SU-DHL-6 (cell line): ENCODE results near the gene ERN2.

ENCODE experiments used
- H2AFZ ChIP-seq: fragments of 200-600 bp; sonication (generic); 2 replicates; pipeline ENCODE4 v1.6.1; 2014; ENCODE audit warnings: low read depth, mild to moderate bottlenecking, moderate library complexity, mixed read lengths, antibody characterized with exemption, low read length; ENCODE audit not compliant: severe bottlenecking
- H3F3A ChIP-seq: fragments of 200-600 bp; shearing (Covaris generic); 2 replicates; pipeline ENCODE4 v1.6.0; 2016; ENCODE audit warnings: antibody characterized with exemption, mild to moderate bottlenecking; ENCODE audit not compliant: insufficient read depth
- H3K27ac ChIP-seq: fragments of 200-600 bp; sonication (generic); 2 replicates; pipeline ENCODE4 v1.5.1; 2016; ENCODE audit warnings: low read depth, mild to moderate bottlenecking, low read length, moderate library complexity, mixed read lengths
- H3K27me3 ChIP-seq: fragments of 200-600 bp; sonication (generic), shearing (Covaris generic); 2 replicates; pipeline ENCODE4 v1.6.0; 2014; ENCODE audit warnings: mild to moderate bottlenecking, low read length
- H3K36me3 ChIP-seq: fragments of 200-600 bp; sonication (generic); 2 replicates; pipeline ENCODE4 v1.6.1; 2014; ENCODE audit warnings: mild to moderate bottlenecking, low read length, mixed read lengths
- H3K4me2 ChIP-seq: fragments of 300-600, 200-600 bp; shearing (Covaris generic), sonication (generic); 2 replicates; pipeline ENCODE4 v1.6.0; 2014; ENCODE audit warnings: low read length, low read depth, mild to moderate bottlenecking; ENCODE audit not compliant: poor library complexity, severe bottlenecking
- H3K4me3 ChIP-seq: fragments of 200-600 bp; sonication (generic); 2 replicates; pipeline ENCODE4 v1.5.1; 2014; ENCODE audit warnings: antibody characterized with exemption, low read length, mild to moderate bottlenecking, mixed read lengths; ENCODE audit not compliant: insufficient read depth, poor library complexity, severe bottlenecking
- H3K79me2 ChIP-seq: fragments of 200-600 bp; sonication (generic); 2 replicates; pipeline ENCODE4 v1.6.1; 2014; ENCODE audit warnings: mild to moderate bottlenecking, low read length, moderate library complexity; ENCODE audit not compliant: insufficient read depth
- H3K9ac ChIP-seq: fragments of 200-600 bp; sonication (generic); 2 replicates; pipeline ENCODE4 v1.7.0; 2014; ENCODE audit warnings: mild to moderate bottlenecking, low read length
- H3K9me2 ChIP-seq: fragments of 200-600 bp; sonication (generic); replicated peaks from 2 replicates; pipeline ENCODE4 v1.6.1; 2014; ENCODE audit warnings: low read length; ENCODE audit not compliant: insufficient read depth
- H3K9me3 ChIP-seq: fragments of 200-600 bp; sonication (generic); 2 replicates; pipeline ENCODE4 v1.6.1; 2014; ENCODE audit warnings: low read length, mixed read lengths; ENCODE audit not compliant: insufficient read depth
- H4K20me1 ChIP-seq: fragments of 200-600 bp; sonication (generic); 2 replicates; pipeline ENCODE4 v1.6.1; 2014; ENCODE audit warnings: low read depth, mild to moderate bottlenecking, antibody characterized with exemption, low read length, moderate library complexity, mixed read lengths
- CTCF ChIP-seq: fragments of 200-600 bp; sonication (generic); IDR thresholded peaks from one replicate; pipeline ENCODE4 v1.5.1; 2017; ENCODE audit warnings: antibody characterized with exemption, mild to moderate bottlenecking, low read length, moderate library complexity; ENCODE audit not compliant: insufficient read depth, poor library complexity, severe bottlenecking
- EZH2phosphoT487 ChIP-seq: fragments of 200-600 bp; sonication (generic), shearing (Covaris generic); conservative IDR thresholded peaks from 2 replicates; pipeline ENCODE4 v1.6.1; 2018; ENCODE audit warnings: mild to moderate bottlenecking, antibody characterized with exemption, low read length, moderate library complexity, mixed read lengths

Gene ERN2

GRCh38 chr16:23729503-23730424 lies 16.7 kb upstream of the ERN2 start:
- H3K9ac ChIP-seq, result no peak overlapping the region
- no peak overlapping the region for H3K27ac ChIP-seq
- no peaks in the 10 kb centered on the region for H4K20me1 ChIP-seq
- H3K9me3 ChIP-seq, result no peaks in the 10 kb centered on the region
- no peaks in the 10 kb centered on the region for H3K36me3 ChIP-seq
- TF ChIP-seq EZH2phosphoT487 (no peak), CTCF (no peak)
- no peaks in the 10 kb centered on the region for H3K27me3 ChIP-seq
- H3F3A ChIP-seq, result no peaks in the 10 kb centered on the region
- no peak overlapping the region for H2AFZ ChIP-seq
- no peaks in the 10 kb centered on the region for H3K9me2 ChIP-seq
- no peak overlapping the region for H3K4me3 ChIP-seq
- no peak overlapping the region for H3K4me2 ChIP-seq
- no peaks in the 10 kb centered on the region for H3K79me2 ChIP-seq

DNA sequence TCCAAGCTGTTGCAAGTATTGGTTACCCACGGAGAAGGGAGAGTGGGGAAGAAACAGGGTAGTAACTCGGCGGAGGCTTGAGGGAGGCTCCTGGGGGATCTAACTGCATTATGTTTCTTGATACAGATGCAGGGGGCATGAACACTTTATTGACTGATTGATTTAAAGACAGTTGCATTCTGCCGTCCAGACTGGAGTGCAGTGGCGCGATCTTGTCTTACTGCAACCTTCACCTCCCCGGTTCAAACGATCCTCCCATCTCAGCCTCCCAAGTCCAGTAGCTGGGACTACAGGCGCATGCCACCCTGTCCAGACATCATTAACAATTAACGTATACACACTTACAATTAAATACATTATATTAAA lies 15.1 kb upstream of the ERN2 start:
- Histone ChIP-seq H3K9me3 (no peaks in the 10 kb centered on the region), H3K4me3 (no peak overlapping the region), H3K36me3 (no peaks in the 10 kb centered on the region), H3K9ac (no peak overlapping the region), H2AFZ (no peak overlapping the region), H3K9me2 (no peaks in the 10 kb centered on the region), H3F3A (no peaks in the 10 kb centered on the region), H3K4me2 (no peak overlapping the region), H4K20me1 (no peaks in the 10 kb centered on the region), H3K27ac (no peak overlapping the region), H3K27me3 (no peaks in the 10 kb centered on the region; the same call in 1 of the 2 replicates), H3K79me2 (no peaks in the 10 kb centered on the region)
- TF ChIP-seq EZH2phosphoT487 (no peak), CTCF (no peak)

GRCh38 chr16:23726710-23727109 lies 13.7 kb upstream of the ERN2 start:
- H3K79me2 ChIP-seq, result no peaks in the 10 kb centered on the region
- no peaks in the 10 kb centered on the region for H3F3A ChIP-seq
- H3K27me3 ChIP-seq, result no peaks in the 10 kb centered on the region; the same call in 1 of the 2 replicates
- no peaks in the 10 kb centered on the region for H4K20me1 ChIP-seq
- H3K4me3 ChIP-seq, result no peak overlapping the region
- no peaks in the 10 kb centered on the region for H3K36me3 ChIP-seq
- TF ChIP-seq CTCF, result no peak
- TF ChIP-seq EZH2phosphoT487, result no peak
- no peaks in the 10 kb centered on the region for H3K9me3 ChIP-seq
- no peak overlapping the region for H3K9ac ChIP-seq
- H3K27ac ChIP-seq, result no peak overlapping the region
- no peak overlapping the region for H2AFZ ChIP-seq
- no peak overlapping the region for H3K4me2 ChIP-seq
- no peaks in the 10 kb centered on the region for H3K9me2 ChIP-seq
